Central memory CD8-positive, alpha-beta T cell (primary cell): ENCODE results near the gene FBXL19.

Experiments used
- ATAC-seq: fragments of 150-1000 bp; cut with Tn5 transposase; replicated peaks from 2 replicates; pipeline ENCODE4 v1.10.0; 2022; ENCODE audit warnings: mild to moderate bottlenecking, moderate FRiP score, moderate number of reproducible peaks; ENCODE audit not compliant: poor library complexity, severe bottlenecking; ENCODE audit errors: extremely low read depth
- DNase-seq, 2 donors: peaks; one replicate each; pipeline ENCODE4 v3.0.0; 2021; ENCODE audit warnings: low spot score in 2 of 2
- H3K27ac Mint-ChIP-seq: one replicate; pipeline ENCODE4 v1.8.0; 2022; ENCODE audit warnings: low read depth, mild to moderate bottlenecking, moderate library complexity, mixed read lengths
- H3K27me3 Mint-ChIP-seq: one replicate; pipeline ENCODE4 v1.8.0; 2022; ENCODE audit warnings: mixed read lengths
- H3K36me3 Mint-ChIP-seq: one replicate; pipeline ENCODE4 v1.8.0; 2022; ENCODE audit warnings: mild to moderate bottlenecking, moderate library complexity, mixed read lengths; ENCODE audit not compliant: insufficient read depth
- H3K4me1 Mint-ChIP-seq: one replicate; pipeline ENCODE4 v1.8.0; 2022; ENCODE audit warnings: mixed read lengths
- H3K4me3 Mint-ChIP-seq: one replicate; pipeline ENCODE4 v1.8.0; 2022; ENCODE audit warnings: mild to moderate bottlenecking, moderate library complexity, mixed read lengths
- H3K9me3 Mint-ChIP-seq: one replicate; pipeline ENCODE4 v1.8.0; 2022; ENCODE audit warnings: mixed read lengths

Gene FBXL19

GRCh38 chr16:30947859-30948666 lies 24.7 kb downstream of the FBXL19 start:
- ATAC-seq, result no peak
- DNase-seq, result no peak
- Mint-ChIP-seq H3K9me3 (no peaks in the 10 kb centered on the region), H3K4me3 (peak overlapping the region; percentile 87), H3K27me3 (no peaks in the 10 kb centered on the region), H3K36me3 (peaks cover 3% of the 10 kb centered on the region), H3K4me1 (peaks cover 20% of the 10 kb centered on the region), H3K27ac (no peak overlapping the region)

GRCh38 chr16:30948667-30949649 lies 25.6 kb downstream of the FBXL19 start, which contains the start of gene ORAI3:
Gene ORAI3, plus strand, starts transcription at chr16:30949068. Its CDS starts 222 bp downstream, at chr16:30949290.
- Mint-ChIP-seq H3K27me3 (no peaks in the 10 kb centered on the region), H3K27ac (peak within 1 kb of the TSS; percentile 94), H3K4me3 (peak within 1 kb of the TSS; percentile 87), H3K9me3 (no peaks in the 10 kb centered on the region), H3K36me3 (peaks cover 3% of the 10 kb centered on the region), H3K4me1 (peaks cover 27% of the 10 kb centered on the region)
- DNase-seq (no peak), ATAC-seq (peak; percentile 53)

- Mint-ChIP-seq H3K4me3 (peak overlapping the region; percentile 87), H3K36me3 (peaks cover 2% of the 10 kb centered on the region), H3K27ac (peak overlapping the region; percentile 94), H3K4me1 (peaks cover 27% of the 10 kb centered on the region), H3K9me3 (no peaks in the 10 kb centered on the region), H3K27me3 (no peaks in the 10 kb centered on the region)
- DNase-seq (no peak), ATAC-seq (peak; percentile 12)
Measured at GRCh38 chr16:30949650-30950515, 26.5 kb downstream of the FBXL19 start.

GRCh38 chr16:30950516-30951065 lies 27.2 kb downstream of the FBXL19 start:
- ATAC-seq (no peak), DNase-seq (no peak)
- no peaks in the 10 kb centered on the region for H3K27me3 Mint-ChIP-seq
- peak overlapping the region; percentile 94 for H3K27ac Mint-ChIP-seq
- H3K4me1 Mint-ChIP-seq, result peaks cover 27% of the 10 kb centered on the region
- no peaks in the 10 kb centered on the region for H3K9me3 Mint-ChIP-seq
- H3K4me3 Mint-ChIP-seq, result peak overlapping the region; percentile 87
- peaks cover 2% of the 10 kb centered on the region for H3K36me3 Mint-ChIP-seq

- Mint-ChIP-seq H3K4me3 (no peak overlapping the region), H3K36me3 (peaks cover 2% of the 10 kb centered on the region), H3K4me1 (peaks cover 24% of the 10 kb centered on the region), H3K9me3 (no peaks in the 10 kb centered on the region), H3K27me3 (no peaks in the 10 kb centered on the region), H3K27ac (no peak overlapping the region)
- no peak for ATAC-seq
- DNase-seq, result no peak
Measured at GRCh38 chr16:30951193-30951592, 27.8 kb downstream of the FBXL19 start.

- Mint-ChIP-seq H3K27ac (peak overlapping the region; percentile 85), H3K36me3 (no peaks in the 10 kb centered on the region), H3K4me3 (no peak overlapping the region), H3K27me3 (no peaks in the 10 kb centered on the region), H3K4me1 (peaks cover 20% of the 10 kb centered on the region), H3K9me3 (no peaks in the 10 kb centered on the region)
- ATAC-seq (no peak), DNase-seq (no peak)
Measured at GRCh38 chr16:30951750-30952149, 28.4 kb downstream of the FBXL19 start.

- H3K36me3 Mint-ChIP-seq, result peaks cover 9% of the 10 kb centered on the region
- H3K27ac Mint-ChIP-seq, result no peak overlapping the region
- DNase-seq, result no peak
- H3K4me1 Mint-ChIP-seq, result peaks cover 25% of the 10 kb centered on the region
- no peaks in the 10 kb centered on the region for H3K27me3 Mint-ChIP-seq
- H3K9me3 Mint-ChIP-seq, result no peaks in the 10 kb centered on the region
- no peak for ATAC-seq
- H3K4me3 Mint-ChIP-seq, result no peak overlapping the region
Measured at GRCh38 chr16:30953111-30953510, 29.7 kb downstream of the FBXL19 start.

- peak; percentile 16 for ATAC-seq
- Mint-ChIP-seq H3K4me3 (no peak overlapping the region), H3K36me3 (peaks cover 12% of the 10 kb centered on the region)
Measured at GRCh38 chr16:30953511-30954124, 30.2 kb downstream of the FBXL19 start.

GRCh38 chr16:30954993-30955392 lies 31.6 kb downstream of the FBXL19 start:
- peak overlapping the region; percentile 46 for H3K27ac Mint-ChIP-seq
- no peak for DNase-seq
- no peaks in the 10 kb centered on the region for H3K27me3 Mint-ChIP-seq
- no peak overlapping the region for H3K4me3 Mint-ChIP-seq
- H3K36me3 Mint-ChIP-seq, result peaks cover 21% of the 10 kb centered on the region
- ATAC-seq, result no peak
- no peaks in the 10 kb centered on the region for H3K9me3 Mint-ChIP-seq
- H3K4me1 Mint-ChIP-seq, result peaks cover 37% of the 10 kb centered on the region

More at GRCh38 chr16:30953511-30954124, 30.2 kb downstream of the FBXL19 start:
- Mint-ChIP-seq H3K4me1 (peaks cover 30% of the 10 kb centered on the region), H3K9me3 (no peaks in the 10 kb centered on the region), H3K27ac (no peak overlapping the region), H3K27me3 (no peaks in the 10 kb centered on the region)
- DNase-seq, result peak; percentile 45 to 46

GRCh38 chr16:30956601-30957455 lies 33.5 kb downstream of the FBXL19 start:
- peak overlapping the region; percentile 90 for H3K4me3 Mint-ChIP-seq
- H3K27me3 Mint-ChIP-seq, result no peaks in the 10 kb centered on the region
- H3K9me3 Mint-ChIP-seq, result no peaks in the 10 kb centered on the region
- H3K27ac Mint-ChIP-seq, result peak overlapping the region; percentile 93
- DNase-seq (peak; percentile 66 to 75), ATAC-seq (peak; percentile 61)
- H3K4me1 Mint-ChIP-seq, result peaks cover 37% of the 10 kb centered on the region
- H3K36me3 Mint-ChIP-seq, result peaks cover 34% of the 10 kb centered on the region
